ENCODE measurements around the gene TPPP. TPM values are rescaled to one million over a fixed set of nuclear protein-coding genes. Genes with fewer than 3 reads are reported as not detected.
"Not testable (repeated sequence)": the region's sequence is repeated elsewhere in the genome, so short reads cannot be mapped to it uniquely, and the experiment has no call there.

The TPPP gene
- total and polyA plus RNA-seq, 4 donors: 3.7 to 24.1 (median 5.8) TPM

DNA sequence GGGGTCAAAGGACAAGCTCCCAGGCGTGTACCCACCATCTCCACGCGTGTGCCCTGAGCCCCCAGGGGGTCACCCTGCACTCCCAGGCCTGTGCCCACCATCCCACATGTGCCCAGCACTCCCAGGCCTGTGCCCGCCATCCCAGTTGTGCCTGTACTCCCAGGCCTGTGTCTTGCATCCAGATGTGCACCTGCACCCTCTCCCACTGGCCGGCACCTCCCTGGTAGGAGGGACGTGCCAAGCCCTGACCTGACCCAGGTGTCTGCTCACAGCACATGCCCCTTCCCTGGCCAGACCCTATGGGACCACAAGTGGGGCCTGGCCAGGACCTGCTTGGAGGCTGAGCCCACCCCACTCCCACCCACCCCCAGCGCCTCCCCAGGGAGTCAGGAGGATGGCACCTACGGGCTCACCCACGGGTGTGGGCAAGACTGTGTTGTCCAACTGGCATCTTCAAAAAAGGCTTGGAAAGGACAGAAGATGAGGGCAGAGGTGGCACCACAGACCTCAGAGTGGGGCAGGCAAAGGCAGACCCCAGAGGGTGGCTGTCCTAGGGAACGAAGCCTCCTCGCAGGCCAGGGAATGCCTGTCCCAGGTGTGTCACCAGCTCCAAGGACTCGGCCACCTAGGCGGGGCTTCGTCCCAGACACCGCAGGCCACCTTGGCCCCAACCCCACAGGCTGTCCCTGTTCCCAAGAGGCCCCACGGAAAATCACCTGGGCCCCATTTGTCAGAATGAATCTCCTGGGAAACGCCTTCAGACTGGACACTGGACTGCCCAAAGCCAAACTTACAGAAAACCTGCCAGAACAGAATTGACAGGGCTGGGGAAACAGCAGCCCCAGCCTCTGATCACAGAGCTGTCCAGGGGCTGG lies 11.6 kb downstream of the TPPP start:
- not testable (repeated sequence) for H3K27ac ChIP-seq (ENCODE audit: low read depth in 1 of 2, low read length in 1 of 2); H3K4me1 ChIP-seq (ENCODE audit: control insufficient read depth in 5 of 5, insufficient read depth in 5 of 5, low read length in 5 of 5); DNase-seq; H3K4me3 ChIP-seq; H3K36me3 ChIP-seq (ENCODE audit: control insufficient read depth in 4 of 4, insufficient read depth in 4 of 4, low read length in 4 of 4); H3K9me3 ChIP-seq (ENCODE audit: control insufficient read depth in 4 of 4, insufficient read depth in 3 of 4, low read length in 3 of 4); H3K27me3 ChIP-seq (ENCODE audit: control insufficient read depth in 3 of 3, insufficient read depth in 3 of 3, low read length in 2 of 3); ATAC-seq (ENCODE audit: insufficient read depth, low FRiP score); H3K9ac ChIP-seq (ENCODE audit: insufficient read depth in 1 of 2, low read length in 2 of 2)
- WGBS, 2 donors: 90 to 95% methylated on average over 17 of the region's 17 CpGs

DNA sequence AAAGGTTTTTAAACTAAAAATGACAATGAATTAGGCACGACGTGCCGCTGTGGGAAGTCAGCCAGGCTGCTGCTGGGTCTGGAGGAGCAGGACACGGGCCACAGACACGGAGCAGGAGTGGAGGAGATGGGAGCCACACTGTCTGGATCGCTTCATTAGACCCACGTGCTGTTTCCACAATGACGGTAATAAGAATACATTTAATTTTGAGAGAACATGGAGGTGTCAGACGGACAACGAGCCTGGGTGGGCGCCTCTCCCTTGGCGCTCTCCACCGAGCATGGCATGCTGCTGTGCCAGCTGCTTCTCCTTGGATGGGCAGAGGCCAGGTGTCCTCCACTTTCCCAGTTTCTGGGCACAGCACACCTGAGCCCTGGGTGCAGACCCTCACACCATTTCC lies 12.3 kb downstream of the TPPP start:
- not testable (repeated sequence) for DNase-seq; H3K27ac ChIP-seq (ENCODE audit: low read depth in 1 of 2, low read length in 1 of 2); ATAC-seq (ENCODE audit: insufficient read depth, low FRiP score); H3K36me3 ChIP-seq (ENCODE audit: control insufficient read depth in 4 of 4, insufficient read depth in 4 of 4, low read length in 4 of 4); H3K4me1 ChIP-seq (ENCODE audit: control insufficient read depth in 5 of 5, insufficient read depth in 5 of 5, low read length in 5 of 5); H3K9me3 ChIP-seq (ENCODE audit: control insufficient read depth in 4 of 4, insufficient read depth in 3 of 4, low read length in 3 of 4); H3K4me3 ChIP-seq; H3K9ac ChIP-seq (ENCODE audit: insufficient read depth in 1 of 2, low read length in 2 of 2); H3K27me3 ChIP-seq (ENCODE audit: control insufficient read depth in 3 of 3, insufficient read depth in 3 of 3, low read length in 2 of 3)
- 80 to 84% methylated on average over 13 of the region's 13 CpGs for WGBS, 2 donors

DNA sequence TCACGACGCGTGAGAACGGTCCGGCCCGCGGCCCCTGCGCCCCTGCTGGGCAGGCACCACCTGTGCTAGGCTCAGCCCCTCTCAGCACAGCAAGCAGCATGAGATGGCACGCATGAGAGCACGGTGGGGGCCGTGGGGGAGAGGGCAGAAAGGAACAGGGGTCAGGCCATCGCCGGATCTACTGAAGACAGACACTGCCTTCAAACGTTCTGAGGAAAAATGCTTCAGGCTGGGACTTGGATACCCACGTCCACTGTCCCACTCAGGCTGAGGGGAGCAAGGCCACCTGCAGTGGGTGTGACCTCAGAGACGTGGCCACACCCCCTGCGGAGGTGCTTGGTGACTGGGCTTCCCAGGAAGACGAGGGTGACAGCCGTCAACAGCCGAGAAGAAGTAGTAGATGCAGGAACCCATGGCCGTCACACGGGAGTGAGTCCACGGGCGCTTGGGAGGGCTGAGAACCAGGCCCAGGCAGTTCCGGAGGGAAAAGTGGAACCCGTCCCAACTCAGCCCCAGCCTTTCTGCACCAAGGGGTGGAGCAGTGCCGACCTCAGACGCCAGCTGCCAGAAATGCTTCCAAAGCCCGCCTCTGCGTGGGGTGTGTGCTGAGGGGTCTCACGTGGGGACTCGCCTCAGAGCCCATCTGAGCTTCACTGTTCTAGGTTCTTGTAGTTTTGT lies 12.9 kb downstream of the TPPP start:
- not testable (repeated sequence) for H3K36me3 ChIP-seq (ENCODE audit: control insufficient read depth in 4 of 4, insufficient read depth in 4 of 4, low read length in 4 of 4); H3K4me3 ChIP-seq; H3K27me3 ChIP-seq (ENCODE audit: control insufficient read depth in 3 of 3, insufficient read depth in 3 of 3, low read length in 2 of 3); H3K27ac ChIP-seq (ENCODE audit: low read depth in 1 of 2, low read length in 1 of 2); DNase-seq; H3K9ac ChIP-seq (ENCODE audit: insufficient read depth in 1 of 2, low read length in 2 of 2); ATAC-seq (ENCODE audit: insufficient read depth, low FRiP score); H3K4me1 ChIP-seq (ENCODE audit: control insufficient read depth in 5 of 5, insufficient read depth in 5 of 5, low read length in 5 of 5); H3K9me3 ChIP-seq (ENCODE audit: control insufficient read depth in 4 of 4, insufficient read depth in 3 of 4, low read length in 3 of 4)
- 72 to 89% methylated on average over 9 to 14 of the region's 32 CpGs for WGBS, 2 donors

DNA sequence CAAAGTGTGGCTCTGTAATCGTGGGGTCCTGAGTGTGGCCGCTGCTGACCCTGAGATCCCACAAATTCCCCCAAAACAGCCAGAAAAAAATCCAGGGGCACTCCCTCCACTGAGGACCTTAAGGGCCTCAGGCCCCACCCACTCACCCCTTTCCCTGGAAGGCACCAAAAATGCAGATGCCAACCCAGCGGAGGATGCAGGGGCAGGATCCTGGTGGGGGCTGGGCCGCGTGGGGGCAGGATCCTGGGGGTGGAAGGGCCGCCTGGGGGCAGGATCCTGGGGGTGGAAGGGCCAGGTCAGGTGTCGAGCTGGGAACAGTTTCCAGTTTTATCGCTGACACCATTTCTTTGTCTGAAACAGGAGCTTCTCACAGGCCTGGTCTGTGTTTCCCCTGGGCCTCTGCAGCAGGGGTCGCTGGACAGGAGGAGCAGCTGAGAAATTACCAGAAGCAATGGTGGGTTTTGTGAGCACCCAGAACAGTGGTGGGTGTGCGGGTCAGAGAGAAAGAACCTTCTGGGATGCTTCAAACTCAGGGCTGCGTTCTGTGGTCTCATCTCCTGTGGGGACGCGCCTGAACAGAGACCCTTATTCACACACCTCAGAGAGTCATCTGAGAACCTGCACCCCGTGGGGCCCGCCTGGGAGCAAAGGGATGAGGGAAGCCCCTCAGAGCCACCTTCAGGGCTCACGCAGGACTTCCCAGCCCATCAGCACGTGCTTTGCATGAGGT lies 13.8 kb downstream of the TPPP start:
- not testable (repeated sequence) for H3K4me1 ChIP-seq (ENCODE audit: control insufficient read depth in 5 of 5, insufficient read depth in 5 of 5, low read length in 5 of 5); H3K9me3 ChIP-seq (ENCODE audit: control insufficient read depth in 4 of 4, insufficient read depth in 3 of 4, low read length in 3 of 4); H3K4me3 ChIP-seq; H3K27me3 ChIP-seq (ENCODE audit: control insufficient read depth in 3 of 3, insufficient read depth in 3 of 3, low read length in 2 of 3); H3K27ac ChIP-seq (ENCODE audit: low read depth in 1 of 2, low read length in 1 of 2); ATAC-seq (ENCODE audit: insufficient read depth, low FRiP score); H3K36me3 ChIP-seq (ENCODE audit: control insufficient read depth in 4 of 4, insufficient read depth in 4 of 4, low read length in 4 of 4); DNase-seq; H3K9ac ChIP-seq (ENCODE audit: insufficient read depth in 1 of 2, low read length in 2 of 2)
- 79 to 83% methylated on average over 12 to 15 of the region's 17 CpGs for WGBS, 2 donors

DNA sequence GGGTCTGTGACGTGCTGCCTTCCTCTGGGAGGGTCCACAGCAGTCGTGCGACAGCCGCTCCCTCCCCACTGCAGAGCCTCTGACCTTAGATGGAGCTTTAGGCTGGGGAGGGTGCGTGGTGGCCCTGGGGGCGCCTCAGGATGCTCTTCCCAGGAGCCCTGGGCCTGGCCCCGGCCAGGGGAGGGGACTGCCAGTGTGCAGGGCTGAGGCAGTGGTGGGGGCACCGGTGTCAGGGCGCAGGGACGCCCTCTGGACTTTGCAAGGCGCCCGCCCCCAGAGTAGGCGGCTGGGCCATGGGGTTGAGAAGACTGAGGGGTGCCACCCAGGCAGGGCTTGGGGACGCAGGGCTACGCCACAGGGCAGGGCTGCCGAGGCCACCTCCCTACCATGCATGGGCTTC lies 14.6 kb downstream of the TPPP start:
- H3K27ac ChIP-seq (ENCODE audit: low read depth in 1 of 2, low read length in 1 of 2); DNase-seq; H3K4me3 ChIP-seq; H3K9me3 ChIP-seq (ENCODE audit: control insufficient read depth in 4 of 4, insufficient read depth in 3 of 4, low read length in 3 of 4); H3K9ac ChIP-seq (ENCODE audit: insufficient read depth in 1 of 2, low read length in 2 of 2); H3K27me3 ChIP-seq (ENCODE audit: control insufficient read depth in 3 of 3, insufficient read depth in 3 of 3, low read length in 2 of 3); ATAC-seq (ENCODE audit: insufficient read depth, low FRiP score); H3K36me3 ChIP-seq (ENCODE audit: control insufficient read depth in 4 of 4, insufficient read depth in 4 of 4, low read length in 4 of 4): not testable (repeated sequence)
- WGBS, 2 donors: 81 to 92% methylated on average over 9 to 16 of the region's 16 CpGs
- H3K4me1 ChIP-seq (ENCODE audit: control insufficient read depth in 5 of 5, insufficient read depth in 5 of 5, low read length in 5 of 5): peaks cover 0 to 12% (median 4%) of the 10 kb centered on the region in 5 donors

Measured in lung (tissue), 10 donors.